Peyer's patch (tissue), 4 donors: Measurements from ENCODE around the gene SLC44A4.

Source experiments
- POLR2A ChIP-seq, 2 donors: fragments of 450-650 bp; IDR thresholded peaks; one replicate each; pipeline ENCODE4 v1.5.1; 2017; ENCODE audit warnings: antibody characterized with exemption in 2 of 2, mild to moderate bottlenecking in 2 of 2, moderate library complexity in 2 of 2
- TF ChIP-seq, protein P1 (sequence below), 6 experiments: fragments of 450-650 bp in 4 of 6; fragments of 200-600 bp in 2 of 6; sonication (generic) in 1 of 6; IDR thresholded peaks; one replicate each; pipeline ENCODE4 v1.5.1; 2017 to 2019; ENCODE audit warnings: antibody characterized with exemption in 6 of 6, mild to moderate bottlenecking in 3 of 6, moderate library complexity in 1 of 6

DNA sequence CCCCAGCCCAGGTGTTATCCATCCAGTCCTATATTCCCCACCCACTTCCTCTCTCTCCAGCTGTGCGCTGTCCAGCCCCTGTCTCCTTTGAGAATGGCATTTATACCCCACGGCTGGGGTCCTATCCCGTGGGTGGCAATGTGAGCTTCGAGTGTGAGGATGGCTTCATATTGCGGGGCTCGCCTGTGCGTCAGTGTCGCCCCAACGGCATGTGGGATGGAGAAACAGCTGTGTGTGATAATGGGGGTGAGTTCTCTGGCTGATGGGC is 49.8 kb upstream of the SLC44A4 start:
- TF ChIP-seq POLR2A (IDR thresholded peaks at IDR 0.05), result no peak
- TF ChIP-seq, protein P1, sequence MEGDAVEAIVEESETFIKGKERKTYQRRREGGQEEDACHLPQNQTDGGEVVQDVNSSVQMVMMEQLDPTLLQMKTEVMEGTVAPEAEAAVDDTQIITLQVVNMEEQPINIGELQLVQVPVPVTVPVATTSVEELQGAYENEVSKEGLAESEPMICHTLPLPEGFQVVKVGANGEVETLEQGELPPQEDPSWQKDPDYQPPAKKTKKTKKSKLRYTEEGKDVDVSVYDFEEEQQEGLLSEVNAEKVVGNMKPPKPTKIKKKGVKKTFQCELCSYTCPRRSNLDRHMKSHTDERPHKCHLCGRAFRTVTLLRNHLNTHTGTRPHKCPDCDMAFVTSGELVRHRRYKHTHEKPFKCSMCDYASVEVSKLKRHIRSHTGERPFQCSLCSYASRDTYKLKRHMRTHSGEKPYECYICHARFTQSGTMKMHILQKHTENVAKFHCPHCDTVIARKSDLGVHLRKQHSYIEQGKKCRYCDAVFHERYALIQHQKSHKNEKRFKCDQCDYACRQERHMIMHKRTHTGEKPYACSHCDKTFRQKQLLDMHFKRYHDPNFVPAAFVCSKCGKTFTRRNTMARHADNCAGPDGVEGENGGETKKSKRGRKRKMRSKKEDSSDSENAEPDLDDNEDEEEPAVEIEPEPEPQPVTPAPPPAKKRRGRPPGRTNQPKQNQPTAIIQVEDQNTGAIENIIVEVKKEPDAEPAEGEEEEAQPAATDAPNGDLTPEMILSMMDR (IDR thresholded peaks at IDR 0.05), result no peak
